ENCODE results near the gene VSIG2.

The VSIG2 gene

DNA sequence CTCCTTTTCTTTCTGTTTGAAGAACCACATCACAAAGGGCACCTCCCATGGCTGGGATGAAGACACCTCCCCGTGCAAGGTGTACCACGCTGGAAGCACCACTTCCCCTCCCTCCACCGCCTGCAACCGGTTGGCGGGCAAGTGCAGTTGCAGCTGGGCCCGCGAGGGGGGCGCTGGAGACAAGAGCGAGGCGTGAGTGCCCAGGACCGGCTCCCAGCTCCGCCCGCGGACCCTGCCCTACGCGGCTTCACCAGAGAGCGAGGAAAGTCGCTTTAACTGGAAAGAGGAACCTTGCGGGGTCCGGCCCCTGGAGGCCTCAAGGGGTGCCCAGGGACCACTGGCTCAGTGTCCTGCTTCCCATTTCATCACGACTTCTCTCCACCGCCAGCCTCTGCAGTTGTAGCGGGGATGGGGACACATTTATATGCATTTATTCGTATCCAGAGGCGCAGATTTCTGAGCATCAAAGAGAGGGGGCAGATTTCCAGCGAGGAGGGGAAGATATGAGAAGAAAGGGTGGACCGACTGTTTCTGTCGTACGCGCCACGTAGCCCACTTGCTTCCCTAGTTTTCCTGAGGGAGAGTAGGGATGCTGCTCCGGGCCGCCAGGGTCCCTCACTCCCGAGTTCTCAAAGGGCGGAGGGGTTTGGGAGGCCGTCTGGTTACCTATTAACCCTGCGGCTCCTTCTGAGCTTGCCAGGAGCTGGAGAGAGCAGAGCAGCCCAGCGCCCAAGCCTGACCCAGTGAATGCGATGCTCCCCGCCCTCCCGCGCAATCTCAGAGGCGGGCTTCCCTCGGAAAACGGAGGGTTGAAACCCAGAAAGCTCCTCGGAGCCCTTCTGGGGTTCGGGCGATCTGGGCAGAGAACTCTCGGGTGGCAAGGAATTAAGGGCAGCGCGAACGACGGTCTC is 6.6 kb upstream of the VSIG2 start:
- Histone ChIP-seq H3K36me3 (ENCODE audit: insufficient read depth, low read length) (no peaks in the 10 kb centered on the region), H3K9ac (ENCODE audit: low read depth, low read length) (peak overlapping the region; percentile 46; the same call in 1 of the 2 replicates), H3K9me3 (ENCODE audit: control insufficient read depth, insufficient read depth, low read length) (no peaks in the 10 kb centered on the region), H3K4me1 (ENCODE audit: insufficient read depth, low read length) (peaks cover 20% of the 10 kb centered on the region)

DNA sequence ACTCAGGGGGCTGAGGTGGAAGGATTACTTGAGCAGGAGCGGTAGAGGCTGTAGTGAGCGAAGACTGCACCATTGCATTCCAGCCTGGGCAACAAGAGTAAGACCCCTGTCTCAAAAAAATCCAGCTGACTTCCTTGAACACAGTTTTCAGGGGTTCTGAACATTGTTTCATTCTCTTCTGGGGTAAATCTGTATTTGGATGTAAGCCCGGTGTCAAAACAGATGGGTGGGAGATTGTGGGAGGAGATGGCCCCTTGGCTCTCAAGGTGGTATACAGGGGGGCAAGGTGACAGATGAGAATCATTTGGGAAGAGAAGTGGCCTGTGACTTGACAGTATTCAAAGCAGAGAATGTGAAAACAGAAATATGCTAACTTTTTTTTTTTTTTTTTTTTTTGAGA is 5.3 kb upstream of the VSIG2 start:
- Histone ChIP-seq H3K9ac (ENCODE audit: low read depth, low read length) (no peak overlapping the region), H3K9me3 (ENCODE audit: control insufficient read depth, insufficient read depth, low read length) (no peaks in the 10 kb centered on the region), H3K36me3 (ENCODE audit: insufficient read depth, low read length) (no peaks in the 10 kb centered on the region)

GRCh38 chr11:124756753-124757227 is 4.7 kb upstream of the VSIG2 start:
- Histone ChIP-seq H3K36me3 (ENCODE audit: insufficient read depth, low read length) (no peaks in the 10 kb centered on the region), H3K9me3 (ENCODE audit: control insufficient read depth, insufficient read depth, low read length) (no peaks in the 10 kb centered on the region), H3K9ac (ENCODE audit: low read depth, low read length) (no peak overlapping the region), H3K4me1 (ENCODE audit: insufficient read depth, low read length) (peaks cover 28% of the 10 kb centered on the region)

More for the DNA sequence above, 5.3 kb upstream of the VSIG2 start:
- H3K4me1 ChIP-seq (ENCODE audit: insufficient read depth, low read length) = peaks cover 28% of the 10 kb centered on the region

GRCh38 chr11:124756033-124756752 is 4.1 kb upstream of the VSIG2 start:
- H3K36me3 ChIP-seq (ENCODE audit: insufficient read depth, low read length) = no peaks in the 10 kb centered on the region
- no peak overlapping the region for H3K9ac ChIP-seq (ENCODE audit: low read depth, low read length)
- no peaks in the 10 kb centered on the region for H3K9me3 ChIP-seq (ENCODE audit: control insufficient read depth, insufficient read depth, low read length)
- H3K4me1 ChIP-seq (ENCODE audit: insufficient read depth, low read length) = peaks cover 28% of the 10 kb centered on the region

DNA sequence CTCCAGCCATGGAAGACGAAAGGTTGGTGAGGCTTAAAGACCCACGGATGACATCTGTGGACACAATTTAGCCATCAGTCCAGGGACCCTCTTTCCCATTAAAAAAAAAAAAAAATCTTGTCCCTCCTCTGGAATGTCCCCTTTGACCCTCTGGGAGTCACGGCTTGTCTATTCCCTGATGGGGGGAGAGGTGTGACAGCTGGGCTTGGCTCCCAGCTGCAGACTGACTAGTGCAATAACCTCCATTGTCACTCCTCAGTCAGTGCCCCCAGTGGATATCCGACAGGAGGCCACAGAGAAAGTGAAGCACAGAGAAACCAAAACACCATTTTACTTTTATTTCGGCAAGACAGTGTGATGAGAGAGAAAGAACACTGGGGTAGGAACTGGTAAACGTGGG is 2.7 kb upstream of the VSIG2 start:
- H3K9me3 ChIP-seq (ENCODE audit: control insufficient read depth, insufficient read depth, low read length) = no peaks in the 10 kb centered on the region
- H3K9ac ChIP-seq (ENCODE audit: low read depth, low read length) = no peak overlapping the region
- H3K36me3 ChIP-seq (ENCODE audit: insufficient read depth, low read length) = no peaks in the 10 kb centered on the region
- peaks cover 21% of the 10 kb centered on the region for H3K4me1 ChIP-seq (ENCODE audit: insufficient read depth, low read length)

DNA sequence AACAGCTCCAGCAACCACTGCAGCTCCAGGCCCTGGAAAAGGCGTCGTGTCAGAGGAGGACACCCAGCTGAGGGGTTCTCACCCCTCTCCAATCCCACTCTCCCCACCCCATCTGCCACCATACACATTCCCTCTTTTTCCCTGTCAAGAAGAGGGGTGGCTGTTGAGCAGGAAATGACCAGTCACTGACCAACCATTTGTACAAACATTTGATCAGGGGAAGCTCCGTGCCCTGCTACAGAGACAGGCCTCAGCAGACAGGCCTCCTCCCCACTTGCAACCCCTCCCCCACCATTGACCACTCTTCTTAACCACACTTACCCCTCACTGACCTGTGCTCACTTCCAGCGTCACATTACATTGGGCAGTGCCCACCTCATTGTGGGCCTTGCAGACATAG is 2.3 kb upstream of the VSIG2 start:
- Histone ChIP-seq H3K9ac (ENCODE audit: low read depth, low read length) (no peak overlapping the region), H3K9me3 (ENCODE audit: control insufficient read depth, insufficient read depth, low read length) (no peaks in the 10 kb centered on the region), H3K36me3 (ENCODE audit: insufficient read depth, low read length) (no peaks in the 10 kb centered on the region), H3K4me1 (ENCODE audit: insufficient read depth, low read length) (peaks cover 21% of the 10 kb centered on the region)

DNA sequence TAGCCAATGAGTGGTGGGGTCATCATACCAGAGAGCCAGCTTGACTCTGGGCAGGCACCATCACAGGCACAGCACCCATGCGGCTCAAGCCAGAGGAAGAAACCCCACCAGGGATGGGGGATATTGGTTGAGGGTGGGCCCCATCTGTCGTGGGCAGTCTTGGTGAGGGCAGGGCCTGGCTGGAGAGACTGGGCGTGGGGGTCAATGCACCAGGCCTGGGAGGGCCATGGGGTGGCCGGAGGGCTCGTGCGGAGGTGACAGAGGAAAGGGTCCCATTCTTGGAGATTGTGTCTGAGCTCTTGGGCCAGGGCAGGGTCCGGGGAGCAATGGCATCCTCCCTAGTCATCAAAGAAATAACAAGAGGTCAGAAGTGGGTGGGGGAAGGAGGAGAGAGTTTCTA is 1.6 kb upstream of the VSIG2 start:
- H3K36me3 ChIP-seq (ENCODE audit: insufficient read depth, low read length) = no peaks in the 10 kb centered on the region
- H3K9me3 ChIP-seq (ENCODE audit: control insufficient read depth, insufficient read depth, low read length) = no peaks in the 10 kb centered on the region
- no peak overlapping the region for H3K9ac ChIP-seq (ENCODE audit: low read depth, low read length)
- H3K4me1 ChIP-seq (ENCODE audit: insufficient read depth, low read length) = peaks cover 21% of the 10 kb centered on the region

- Histone ChIP-seq H3K36me3 (ENCODE audit: insufficient read depth, low read length) (no peaks in the 10 kb centered on the region), H3K9me3 (ENCODE audit: control insufficient read depth, insufficient read depth, low read length) (no peaks in the 10 kb centered on the region), H3K9ac (ENCODE audit: low read depth, low read length) (no peak overlapping the region), H3K4me1 (ENCODE audit: insufficient read depth, low read length) (peaks cover 21% of the 10 kb centered on the region)
Observed at GRCh38 chr11:124753205-124753604, 1.1 kb upstream of the VSIG2 start.

GRCh38 chr11:124752471-124753102 is 532 bp upstream of the VSIG2 start:
- Histone ChIP-seq H3K9me3 (ENCODE audit: control insufficient read depth, insufficient read depth, low read length) (no peaks in the 10 kb centered on the region), H3K9ac (ENCODE audit: low read depth, low read length) (peak overlapping the region; percentile 49; the same call in 1 of the 2 replicates), H3K4me1 (ENCODE audit: insufficient read depth, low read length) (peaks cover 23% of the 10 kb centered on the region), H3K36me3 (ENCODE audit: insufficient read depth, low read length) (no peaks in the 10 kb centered on the region)

DNA sequence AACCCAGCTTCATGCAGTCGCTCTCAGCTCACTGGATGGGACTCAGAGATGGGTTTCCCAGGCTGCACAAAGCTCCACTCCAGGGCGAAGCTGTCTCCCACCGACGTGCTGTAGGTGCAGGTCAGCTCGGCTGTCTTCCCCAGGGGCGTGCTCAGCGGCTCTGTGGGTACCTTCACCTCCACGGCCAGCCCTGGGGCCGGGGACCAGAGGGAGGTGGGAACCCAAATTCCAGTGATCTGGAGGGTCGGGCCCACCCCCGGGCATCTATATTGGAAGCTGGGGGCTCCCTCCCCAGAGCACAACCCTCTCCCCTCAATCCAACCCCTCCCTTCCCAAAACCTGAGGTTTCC is 689 bp downstream of the VSIG2 start:
- no peaks in the 10 kb centered on the region for H3K9me3 ChIP-seq (ENCODE audit: control insufficient read depth, insufficient read depth, low read length)
- H3K36me3 ChIP-seq (ENCODE audit: insufficient read depth, low read length) = no peaks in the 10 kb centered on the region
- peaks cover 20% of the 10 kb centered on the region for H3K4me1 ChIP-seq (ENCODE audit: insufficient read depth, low read length)
- H3K9ac ChIP-seq (ENCODE audit: low read depth, low read length) = peak overlapping the region; percentile 49; the same call in 1 of the 2 replicates

GRCh38 chr11:124749912-124750311 is 2.1 kb downstream of the VSIG2 start:
- Histone ChIP-seq H3K36me3 (ENCODE audit: insufficient read depth, low read length) (no peaks in the 10 kb centered on the region), H3K4me1 (ENCODE audit: insufficient read depth, low read length) (peaks cover 23% of the 10 kb centered on the region), H3K9ac (ENCODE audit: low read depth, low read length) (no peak overlapping the region), H3K9me3 (ENCODE audit: control insufficient read depth, insufficient read depth, low read length) (no peaks in the 10 kb centered on the region)

- no peaks in the 10 kb centered on the region for H3K36me3 ChIP-seq (ENCODE audit: insufficient read depth, low read length)
- H3K9me3 ChIP-seq (ENCODE audit: control insufficient read depth, insufficient read depth, low read length) = no peaks in the 10 kb centered on the region
- H3K4me1 ChIP-seq (ENCODE audit: insufficient read depth, low read length) = peaks cover 19% of the 10 kb centered on the region
- H3K9ac ChIP-seq (ENCODE audit: low read depth, low read length) = no peak overlapping the region
Observed at GRCh38 chr11:124748481-124749343, 3.3 kb downstream of the VSIG2 start.

DNA sequence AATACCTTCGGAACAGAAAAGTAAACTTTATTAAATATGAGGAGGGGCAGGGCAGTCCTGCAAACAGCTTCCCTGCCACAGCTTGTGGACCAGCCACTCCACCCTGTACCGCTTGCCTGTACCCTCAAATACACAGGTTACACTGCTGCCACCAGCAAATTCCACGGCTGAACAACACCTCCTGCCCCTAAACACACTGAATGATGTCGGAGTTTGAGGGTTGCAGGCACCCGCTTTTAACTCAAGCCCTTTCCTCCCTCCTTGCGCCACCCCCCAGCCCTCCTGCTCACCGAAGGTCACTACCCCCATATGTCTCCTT is 4.0 kb downstream of the VSIG2 start:
- peaks cover 16% of the 10 kb centered on the region for H3K4me1 ChIP-seq (ENCODE audit: insufficient read depth, low read length)

More for the DNA sequence above, 4.0 kb downstream of the VSIG2 start:
- Histone ChIP-seq H3K36me3 (ENCODE audit: insufficient read depth, low read length) (no peaks in the 10 kb centered on the region), H3K9me3 (ENCODE audit: control insufficient read depth, insufficient read depth, low read length) (no peaks in the 10 kb centered on the region), H3K9ac (ENCODE audit: low read depth, low read length) (no peak overlapping the region)

All from ES-I3 (cell line).